ENCODE data around the gene CTDSPL2. TPM values are rescaled to one million over a fixed set of nuclear protein-coding genes. Genes with fewer than 3 reads are reported as not detected.
"Not testable (repeated sequence)": the region's sequence is repeated elsewhere in the genome, so short reads cannot be mapped to it uniquely, and the experiment has no call there.

CTDSPL2 gene
- total RNA-seq, 1 experiment from 2014 or later: 135 TPM

DNA sequence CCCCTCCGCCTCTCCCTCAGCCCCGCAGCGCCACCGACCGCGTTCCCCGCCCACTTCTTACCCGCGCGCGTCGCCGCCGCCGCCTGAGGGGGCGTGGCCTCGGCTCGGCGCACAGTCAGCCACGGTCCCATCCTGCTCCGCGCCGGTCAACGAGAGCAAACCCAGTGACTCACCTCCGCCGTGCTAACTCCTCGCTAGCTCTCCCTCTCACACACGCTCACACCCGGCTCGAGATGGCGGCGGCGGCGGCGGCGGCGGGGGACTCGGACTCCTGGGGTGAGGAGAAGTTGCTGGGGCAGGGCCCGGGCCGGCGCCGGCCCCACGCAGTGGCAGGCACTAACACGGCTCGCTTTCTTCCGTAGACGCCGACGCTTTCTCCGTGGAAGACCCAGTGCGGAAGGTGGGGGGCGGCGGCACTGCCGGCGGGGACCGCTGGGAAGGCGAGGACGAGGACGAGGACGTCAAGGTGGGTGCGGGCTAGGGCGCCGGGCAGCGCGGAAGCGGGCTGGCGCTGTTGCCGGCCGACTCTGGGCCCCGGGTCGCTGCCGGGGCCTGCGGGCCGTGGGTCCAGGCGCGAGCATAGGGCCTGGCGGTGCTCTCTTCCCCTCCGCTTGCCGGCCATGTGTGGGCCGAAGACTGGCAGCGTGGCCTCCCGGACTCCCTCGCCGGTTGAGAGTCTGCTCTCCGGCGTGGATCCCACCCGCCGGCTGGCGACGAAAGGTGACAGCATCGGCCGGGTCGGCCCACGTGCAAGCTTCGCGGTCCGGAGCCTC is 109.7 kb downstream of the CTDSPL2 start, which contains the start of gene EIF3J:
Gene EIF3J, plus strand, starts transcription at position 186 of the 773 bp plus-strand sequence. Its CDS starts 48 bp downstream, at position 234.
- peaks cover 24% of the 10 kb centered on the region for H3K4me1 ChIP-seq (replicated peaks)
- peak within 1 kb of the TSS; percentile 87 for H3K4me3 ChIP-seq
- H3K27ac ChIP-seq: peak within 1 kb of the TSS; percentile 88
- peaks cover 35% of the 10 kb centered on the region for H3K36me3 ChIP-seq
- DNase-seq (ENCODE audit: low read depth in 1 of 2, low spot score in 2 of 2): peak; percentile 96 to 98
- no peaks in the 10 kb centered on the region for H3K27me3 ChIP-seq (replicated peaks)
- H3K9me3 ChIP-seq (replicated peaks): no peaks in the 10 kb centered on the region

DNA sequence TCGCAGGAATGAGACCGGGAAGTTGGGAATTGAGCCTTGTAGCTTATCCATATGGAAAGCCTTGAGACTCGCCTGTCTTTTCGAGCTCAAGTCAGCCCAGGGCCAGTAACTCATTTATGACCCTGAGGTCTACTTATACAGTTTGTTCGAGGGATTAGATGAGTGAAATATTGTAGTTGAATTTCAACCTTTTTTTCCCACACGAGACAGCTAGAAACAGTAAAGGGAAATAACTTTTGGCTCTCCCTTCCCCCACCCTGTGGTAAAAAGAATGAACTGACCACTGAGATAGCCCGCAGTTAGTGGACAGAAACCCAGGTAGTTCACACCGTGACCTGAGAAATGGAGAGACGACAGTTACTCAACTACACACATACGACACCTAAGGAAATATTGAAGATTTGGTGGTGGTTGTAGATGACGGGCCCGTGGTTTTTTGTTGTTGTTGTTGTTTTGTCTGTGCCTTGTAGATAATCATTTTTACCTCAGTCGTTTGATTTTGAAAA is 110.4 kb downstream of the CTDSPL2 start:
- H3K9me3 ChIP-seq (replicated peaks): no peaks in the 10 kb centered on the region
- H3K4me1 ChIP-seq (replicated peaks): peaks cover 31% of the 10 kb centered on the region
- H3K4me3 ChIP-seq: peak overlapping the region; percentile 87
- H3K36me3 ChIP-seq: peaks cover 39% of the 10 kb centered on the region
- peak overlapping the region; percentile 88 for H3K27ac ChIP-seq
- no peaks in the 10 kb centered on the region for H3K27me3 ChIP-seq (replicated peaks)
- peak in 1 of 2 experiments; percentile 65 for DNase-seq (ENCODE audit: low read depth in 1 of 2, low spot score in 2 of 2)

DNA sequence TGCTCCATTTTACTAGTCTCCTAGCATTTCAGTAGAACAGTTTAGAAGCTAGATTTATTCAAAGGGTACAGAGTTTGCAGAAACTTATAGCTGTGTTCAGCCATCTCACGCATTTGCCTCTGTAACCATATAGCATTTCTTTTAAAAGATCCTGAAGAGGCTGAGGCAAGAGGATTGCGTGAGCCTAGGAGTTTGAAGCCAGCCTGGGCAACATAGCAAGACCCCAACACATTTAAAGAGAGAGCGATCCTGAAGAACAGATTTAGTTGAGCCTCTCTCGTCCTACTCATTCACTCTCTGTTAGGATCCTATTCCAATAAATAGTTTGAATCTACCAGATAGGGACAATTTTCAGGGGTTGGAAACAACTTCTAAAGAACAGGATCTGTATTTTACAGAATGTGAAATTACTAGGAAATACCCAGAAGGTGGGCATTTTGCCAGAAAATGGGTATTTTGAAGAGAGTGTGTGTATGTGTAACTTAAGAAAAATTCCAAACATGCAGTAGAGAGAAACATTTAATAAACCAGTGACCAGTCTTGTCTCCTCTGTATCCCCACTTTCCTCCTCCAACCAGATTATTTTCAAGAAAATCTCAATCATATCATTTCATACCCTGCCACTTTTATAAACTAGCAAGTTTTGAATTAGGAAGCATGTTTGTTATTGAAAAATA is 114.0 kb downstream of the CTDSPL2 start:
- Histone ChIP-seq H3K36me3 (peaks cover 56% of the 10 kb centered on the region), H3K4me3 (no peak overlapping the region), H3K4me1 (replicated peaks) (peaks cover 41% of the 10 kb centered on the region), H3K9me3 (replicated peaks) (no peaks in the 10 kb centered on the region), H3K27me3 (replicated peaks) (no peaks in the 10 kb centered on the region), H3K27ac (peak overlapping the region; percentile 54)
- peak; percentile 63 to 79 for DNase-seq (ENCODE audit: low read depth in 1 of 2, low spot score in 2 of 2)

DNA sequence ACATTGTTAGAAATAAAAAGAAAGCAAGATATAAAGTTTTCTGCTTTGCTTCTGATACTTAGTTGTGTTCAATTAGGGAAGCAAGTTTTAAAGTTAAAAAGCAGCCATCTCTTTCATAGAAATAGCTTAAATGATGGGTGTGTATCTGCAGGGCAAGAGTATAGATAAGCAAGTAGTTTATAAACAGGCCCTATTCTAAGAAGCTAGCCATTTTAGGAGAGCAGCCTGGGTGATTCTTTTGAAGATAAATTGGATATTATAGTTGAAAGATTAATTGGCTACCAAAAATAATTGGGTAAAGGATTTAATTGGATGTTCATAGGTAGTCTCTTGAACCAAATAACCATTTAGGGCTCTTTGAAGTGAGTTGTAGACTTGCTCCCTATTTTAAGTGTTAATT is 115.2 kb downstream of the CTDSPL2 start:
- DNase-seq (ENCODE audit: low read depth in 1 of 2, low spot score in 2 of 2): no peak
- H3K27me3 ChIP-seq (replicated peaks): no peaks in the 10 kb centered on the region
- H3K27ac ChIP-seq: 0 out of 2 replicates have a peak overlapping the region, but pooled peaks have one; percentile 54
- H3K9me3 ChIP-seq (replicated peaks): no peaks in the 10 kb centered on the region
- H3K36me3 ChIP-seq: peaks cover 51% of the 10 kb centered on the region
- H3K4me3 ChIP-seq: no peak overlapping the region
- H3K4me1 ChIP-seq (replicated peaks): peaks cover 42% of the 10 kb centered on the region

DNA sequence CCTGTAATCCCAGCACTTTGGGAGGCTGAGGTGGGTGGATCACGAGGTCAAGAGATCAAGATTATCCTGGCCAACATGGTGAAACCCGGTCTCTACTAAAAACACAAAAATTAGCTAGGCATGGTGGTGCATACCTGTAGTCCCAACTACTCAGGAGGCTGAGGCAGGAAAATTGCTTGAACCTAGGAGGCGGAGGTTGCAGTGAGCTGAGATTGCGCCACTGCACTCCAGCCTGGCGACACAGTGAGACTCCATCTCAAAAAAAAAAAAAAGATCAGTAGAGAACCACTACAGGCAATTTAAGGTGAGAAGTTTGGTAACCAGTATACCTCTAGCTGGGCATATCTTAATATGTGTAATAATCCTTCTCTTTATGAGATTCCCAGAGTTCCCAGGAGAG is 117.3 kb downstream of the CTDSPL2 start:
- not testable (repeated sequence) for DNase-seq (ENCODE audit: low read depth in 1 of 2, low spot score in 2 of 2); H3K9me3 ChIP-seq (replicated peaks); H3K27me3 ChIP-seq (replicated peaks); H3K27ac ChIP-seq; H3K4me3 ChIP-seq
- Histone ChIP-seq H3K36me3 (peaks cover 58% of the 10 kb centered on the region), H3K4me1 (replicated peaks) (peaks cover 37% of the 10 kb centered on the region)

DNA sequence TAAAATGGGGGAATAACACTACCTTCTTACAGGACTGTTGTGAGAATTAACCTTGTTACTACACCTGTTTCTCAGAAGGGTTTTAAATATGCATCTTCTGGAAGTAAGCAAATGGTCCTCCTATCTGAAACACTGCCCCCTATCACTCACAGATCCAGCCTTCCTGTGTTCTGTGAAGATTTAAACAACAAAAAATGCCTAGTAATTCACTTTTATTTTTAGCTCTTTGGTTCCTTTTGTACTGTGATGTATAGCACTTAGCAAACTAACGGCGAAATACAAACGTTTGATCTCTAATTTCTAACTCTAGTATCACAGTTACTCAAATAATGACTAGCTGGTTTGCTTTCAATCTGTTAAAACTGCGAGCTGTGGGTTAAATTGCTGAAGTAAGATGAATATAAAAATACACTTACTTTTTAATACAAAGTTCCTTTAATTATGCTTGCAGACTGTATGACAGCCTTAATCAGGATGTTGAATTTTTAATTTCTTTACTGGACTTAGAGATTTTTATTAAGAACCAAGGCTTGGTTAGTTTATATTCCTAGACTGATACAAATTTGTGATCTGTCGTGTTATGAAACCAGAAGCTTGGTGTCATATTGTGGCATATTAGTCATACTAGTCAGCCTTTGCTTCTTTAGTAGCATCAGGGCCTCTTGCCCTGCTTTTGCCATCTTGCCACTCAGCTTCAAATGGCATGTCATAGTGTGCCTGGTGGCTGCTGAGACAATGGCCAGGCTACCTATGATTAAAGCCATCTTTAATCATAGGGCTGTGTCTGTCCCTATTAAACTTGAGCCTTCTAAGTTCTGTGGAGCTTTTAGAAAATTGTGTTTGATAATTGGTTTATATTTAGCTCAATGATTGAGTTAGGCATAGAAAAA is 118.7 kb downstream of the CTDSPL2 start:
- no peak overlapping the region for H3K4me3 ChIP-seq
- H3K36me3 ChIP-seq: peaks cover 58% of the 10 kb centered on the region
- peaks cover 31% of the 10 kb centered on the region for H3K4me1 ChIP-seq (replicated peaks)
- H3K9me3 ChIP-seq (replicated peaks): no peaks in the 10 kb centered on the region
- DNase-seq (ENCODE audit: low read depth in 1 of 2, low spot score in 2 of 2): peak in 1 of 2 experiments; percentile 9
- no peaks in the 10 kb centered on the region for H3K27me3 ChIP-seq (replicated peaks)
- no peak overlapping the region for H3K27ac ChIP-seq

DNA sequence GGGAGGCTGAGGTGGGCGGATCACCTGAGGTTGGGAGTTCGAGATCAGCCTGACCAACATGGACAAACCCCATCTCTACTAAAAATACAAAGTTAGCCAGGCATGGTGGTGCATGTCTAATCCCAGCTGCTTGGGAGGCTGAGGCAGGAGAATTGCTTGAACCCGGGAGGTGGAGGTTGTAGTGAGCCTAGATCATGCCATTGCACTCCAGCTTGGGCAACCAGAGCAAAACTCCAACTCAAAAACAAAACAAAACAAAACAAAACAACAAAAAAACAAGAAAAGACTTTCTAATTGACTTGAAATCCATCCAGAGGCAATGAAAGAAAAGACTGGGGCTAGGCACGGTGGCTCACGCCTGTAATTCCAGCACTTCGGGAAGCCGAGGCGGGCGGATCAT is 121.7 kb downstream of the CTDSPL2 start:
- H3K27ac ChIP-seq; H3K4me3 ChIP-seq; H3K9me3 ChIP-seq (replicated peaks); DNase-seq (ENCODE audit: low read depth in 1 of 2, low spot score in 2 of 2); H3K4me1 ChIP-seq (replicated peaks); H3K27me3 ChIP-seq (replicated peaks): not testable (repeated sequence)
- H3K36me3 ChIP-seq: peaks cover 58% of the 10 kb centered on the region

DNA sequence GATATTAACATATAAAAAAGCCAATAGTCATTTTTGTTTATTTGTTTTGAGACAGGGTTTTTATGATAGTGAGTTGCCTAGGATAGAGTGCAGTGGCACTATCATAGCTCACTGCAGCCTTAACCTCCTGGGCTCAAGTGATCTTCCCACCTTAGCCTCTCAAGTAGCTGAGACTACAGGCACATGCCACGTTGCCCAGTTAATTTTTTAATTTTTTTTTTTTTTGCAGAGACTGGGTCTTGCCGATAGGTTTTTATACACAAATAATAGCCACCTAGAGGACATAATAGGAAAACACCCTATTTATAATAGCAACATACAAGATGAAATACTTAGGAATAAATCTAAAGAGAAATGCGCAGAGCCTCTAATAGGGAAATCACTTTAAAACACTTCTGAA is 122.8 kb downstream of the CTDSPL2 start:
- Histone ChIP-seq H3K36me3 (peaks cover 66% of the 10 kb centered on the region), H3K9me3 (replicated peaks) (no peaks in the 10 kb centered on the region), H3K4me1 (replicated peaks) (peaks cover 9% of the 10 kb centered on the region), H3K27me3 (replicated peaks) (no peaks in the 10 kb centered on the region), H3K27ac (no peak overlapping the region), H3K4me3 (no peak overlapping the region)
- DNase-seq (ENCODE audit: low read depth in 1 of 2, low spot score in 2 of 2): no peak

DNA sequence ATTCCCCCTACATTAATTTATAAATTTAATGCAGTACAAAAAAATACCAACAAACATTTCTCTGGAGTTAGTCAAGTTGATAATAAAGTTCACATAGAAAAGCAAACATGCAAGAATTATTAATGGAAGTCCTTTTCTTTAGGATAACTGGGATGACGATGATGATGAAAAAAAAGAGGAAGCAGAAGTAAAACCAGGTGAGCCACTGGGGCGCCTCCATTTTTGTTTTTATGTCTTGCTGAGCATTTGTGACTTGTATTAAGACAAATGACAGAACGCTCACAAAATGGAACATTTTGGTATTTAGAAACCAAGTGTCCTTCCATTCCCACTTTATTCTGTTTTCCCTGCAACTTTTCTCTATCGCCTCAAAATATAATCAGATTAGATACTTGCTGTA is 123.3 kb downstream of the CTDSPL2 start:
- H3K4me1 ChIP-seq (replicated peaks): peaks cover 8% of the 10 kb centered on the region
- H3K36me3 ChIP-seq: peaks cover 69% of the 10 kb centered on the region
- no peak overlapping the region for H3K27ac ChIP-seq
- H3K9me3 ChIP-seq (replicated peaks): no peaks in the 10 kb centered on the region
- H3K27me3 ChIP-seq (replicated peaks): no peaks in the 10 kb centered on the region
- DNase-seq (ENCODE audit: low read depth in 1 of 2, low spot score in 2 of 2): no peak
- no peak overlapping the region for H3K4me3 ChIP-seq

DNA sequence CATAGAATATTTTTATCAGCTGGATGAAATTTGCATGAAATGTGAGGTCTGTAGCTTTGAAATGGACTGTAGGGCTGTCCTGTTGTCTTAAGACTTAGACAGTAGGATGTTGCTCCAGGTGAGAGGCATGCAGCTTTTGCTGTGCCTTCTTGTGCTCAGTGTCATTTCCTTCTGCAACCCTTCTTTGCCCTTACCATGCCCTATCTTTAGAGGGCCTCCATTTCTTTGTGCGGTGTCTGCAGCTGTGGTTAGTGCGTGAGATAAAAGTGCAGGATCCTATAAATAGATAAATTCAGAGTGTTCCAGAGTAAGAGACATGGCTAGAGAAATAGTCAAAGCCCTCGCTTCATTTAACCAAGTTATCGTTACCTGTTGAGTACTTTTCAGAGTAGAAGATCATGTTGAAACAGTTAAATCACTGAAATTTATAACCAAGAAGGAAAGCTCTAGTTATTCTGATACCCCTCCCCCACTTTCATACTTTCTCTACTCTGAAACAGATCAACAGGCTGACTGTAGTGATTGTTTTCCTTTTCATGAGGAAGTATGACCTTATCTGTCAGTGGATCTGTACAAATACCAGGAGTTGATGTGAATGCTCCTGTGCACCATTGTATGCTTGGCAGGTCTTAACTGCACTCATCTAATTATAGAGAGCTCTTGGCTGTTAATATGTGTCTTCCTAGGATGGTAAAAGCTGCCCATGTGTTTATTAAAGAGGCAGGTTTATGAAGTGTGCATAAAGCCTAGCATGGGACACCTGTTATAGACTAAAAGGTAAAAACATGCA is 127.7 kb downstream of the CTDSPL2 start:
- Histone ChIP-seq H3K9me3 (replicated peaks) (no peaks in the 10 kb centered on the region), H3K4me3 (no peak overlapping the region), H3K36me3 (peaks cover 88% of the 10 kb centered on the region), H3K4me1 (replicated peaks) (no peaks in the 10 kb centered on the region), H3K27ac (no peak overlapping the region), H3K27me3 (replicated peaks) (no peaks in the 10 kb centered on the region)
- no peak for DNase-seq (ENCODE audit: low read depth in 1 of 2, low spot score in 2 of 2)

DNA sequence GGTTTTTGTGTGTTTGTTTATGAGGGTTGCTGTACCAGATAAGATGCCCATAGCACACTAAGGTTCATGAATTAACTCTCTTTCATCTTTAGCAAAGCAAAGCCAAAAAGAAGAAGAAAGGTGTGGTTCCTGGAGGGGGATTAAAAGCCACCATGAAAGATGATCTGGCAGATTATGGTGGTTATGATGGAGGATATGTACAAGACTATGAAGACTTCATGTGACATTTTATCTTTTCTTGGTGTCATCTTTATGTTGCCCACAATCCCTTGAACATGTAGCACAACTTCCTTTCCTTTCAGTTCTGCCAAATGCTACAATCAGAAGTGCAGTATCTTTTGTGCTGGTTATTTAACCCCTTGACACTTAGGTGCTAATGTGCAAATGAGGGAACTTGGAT is 133.5 kb downstream of the CTDSPL2 start:
- not testable (repeated sequence) for H3K27ac ChIP-seq; H3K27me3 ChIP-seq (replicated peaks); DNase-seq (ENCODE audit: low read depth in 1 of 2, low spot score in 2 of 2); H3K4me1 ChIP-seq (replicated peaks); H3K4me3 ChIP-seq; H3K9me3 ChIP-seq (replicated peaks)
- H3K36me3 ChIP-seq: peaks cover 97% of the 10 kb centered on the region

DNA sequence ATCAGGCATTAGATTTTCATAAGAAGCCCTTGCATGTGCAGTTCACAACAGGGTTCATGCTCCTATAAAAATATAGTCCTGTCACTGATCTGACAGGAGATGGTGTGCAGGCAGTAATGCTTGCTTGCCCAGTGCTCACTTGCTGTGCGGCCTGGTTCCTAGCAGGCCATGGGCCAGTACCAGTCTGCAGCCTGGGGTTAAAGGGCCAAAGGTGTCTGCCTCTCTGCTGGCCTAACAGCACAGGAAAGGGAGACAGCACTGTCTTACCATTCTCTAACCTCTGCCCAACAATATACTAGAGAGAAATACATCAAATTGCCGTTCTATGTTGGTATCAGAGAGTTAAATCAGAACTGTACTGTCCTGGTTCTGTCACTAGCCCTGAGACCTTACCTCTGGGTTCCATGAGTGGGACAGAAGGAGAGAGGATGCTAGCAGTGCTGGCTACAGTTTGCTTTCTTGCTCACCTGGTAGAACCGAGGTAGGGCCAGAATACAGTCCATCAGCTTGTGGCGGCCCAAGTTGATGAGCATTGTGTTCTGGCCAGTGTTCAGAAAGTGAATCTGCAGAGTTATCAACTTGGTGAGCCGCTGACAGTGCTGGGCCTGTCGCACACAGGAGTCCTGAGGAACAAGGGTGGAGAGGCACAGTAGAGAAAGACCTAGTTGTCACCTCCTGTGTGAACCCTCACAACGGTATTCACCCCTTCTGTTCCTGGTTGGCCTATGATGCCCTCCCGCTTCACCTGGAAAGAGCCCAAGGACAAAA is 138.1 kb downstream of the CTDSPL2 start:
- no peak for DNase-seq (ENCODE audit: low read depth in 1 of 2, low spot score in 2 of 2)
- no peaks in the 10 kb centered on the region for H3K9me3 ChIP-seq (replicated peaks)
- peaks cover 76% of the 10 kb centered on the region for H3K36me3 ChIP-seq
- H3K4me3 ChIP-seq: no peak overlapping the region
- H3K4me1 ChIP-seq (replicated peaks): no peaks in the 10 kb centered on the region
- no peak overlapping the region for H3K27ac ChIP-seq
- H3K27me3 ChIP-seq (replicated peaks): no peaks in the 10 kb centered on the region

Measured in SJSA1 (cell line).